ENCODE data around the gene USP31. TPM values are rescaled to one million over a fixed set of nuclear protein-coding genes. Genes with fewer than 3 reads are reported as not detected.

Gene USP31
- total RNA-seq, 4 donors from 2014 or later: 6.0 to 8.3 (median 7.1) TPM

GRCh38 chr16:23045025-23045424, 104.2 kb downstream of the USP31 start:
- Histone ChIP-seq H3K27ac (no peak overlapping the region), H3K36me3 (no peaks in the 10 kb centered on the region), H3K4me1 (peaks cover 0 to 3% (median 0%) of the 10 kb centered on the region in 4 donors), H3K9me3 (peaks cover 0 to 6% of the 10 kb centered on the region in 2 donors), H3K4me3 (no peak overlapping the region), H3K27me3 (peaks cover 17% of the 10 kb centered on the region)
- in situ Hi-C loops (cut with MboI; ENCODE audit: low pct_ligation_motif_present in 1 of 4, low pct_unique_long_range_greater_than_20kb in 1 of 4, low sequenced_read_pairs in 3 of 4): no loop called here
- TF ChIP-seq POLR2AphosphoS5 (IDR thresholded peaks at IDR 0.05) (no peak), EP300 (IDR thresholded peaks at IDR 0.05; ENCODE audit: low read depth) (no peak), POLR2A (IDR thresholded peaks at IDR 0.05) (no peak)
- TF ChIP-seq, protein P1, sequence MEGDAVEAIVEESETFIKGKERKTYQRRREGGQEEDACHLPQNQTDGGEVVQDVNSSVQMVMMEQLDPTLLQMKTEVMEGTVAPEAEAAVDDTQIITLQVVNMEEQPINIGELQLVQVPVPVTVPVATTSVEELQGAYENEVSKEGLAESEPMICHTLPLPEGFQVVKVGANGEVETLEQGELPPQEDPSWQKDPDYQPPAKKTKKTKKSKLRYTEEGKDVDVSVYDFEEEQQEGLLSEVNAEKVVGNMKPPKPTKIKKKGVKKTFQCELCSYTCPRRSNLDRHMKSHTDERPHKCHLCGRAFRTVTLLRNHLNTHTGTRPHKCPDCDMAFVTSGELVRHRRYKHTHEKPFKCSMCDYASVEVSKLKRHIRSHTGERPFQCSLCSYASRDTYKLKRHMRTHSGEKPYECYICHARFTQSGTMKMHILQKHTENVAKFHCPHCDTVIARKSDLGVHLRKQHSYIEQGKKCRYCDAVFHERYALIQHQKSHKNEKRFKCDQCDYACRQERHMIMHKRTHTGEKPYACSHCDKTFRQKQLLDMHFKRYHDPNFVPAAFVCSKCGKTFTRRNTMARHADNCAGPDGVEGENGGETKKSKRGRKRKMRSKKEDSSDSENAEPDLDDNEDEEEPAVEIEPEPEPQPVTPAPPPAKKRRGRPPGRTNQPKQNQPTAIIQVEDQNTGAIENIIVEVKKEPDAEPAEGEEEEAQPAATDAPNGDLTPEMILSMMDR (IDR thresholded peaks at IDR 0.05): no peak
- WGBS, 2 donors (ENCODE audit: low coverage in 1 of 2): 41 to 50% methylated on average over 1 of the region's 1 CpG
- intact Hi-C loops (cut with DNase I; ENCODE audit: low total_unique reads): no loop called here
- DNase-seq: no peak

- 82 to 84% methylated on average over 4 of the region's 4 CpGs for WGBS, 2 donors (ENCODE audit: low coverage in 1 of 2)
- H3K4me1 ChIP-seq: peaks cover 0 to 3% (median 0%) of the 10 kb centered on the region in 4 donors
- in situ Hi-C loops (cut with MboI; ENCODE audit: low pct_ligation_motif_present in 1 of 4, low pct_unique_long_range_greater_than_20kb in 1 of 4, low sequenced_read_pairs in 3 of 4): no loop called here
Observed at GRCh38 chr16:23040246-23040645, 109.0 kb downstream of the USP31 start.

DNA sequence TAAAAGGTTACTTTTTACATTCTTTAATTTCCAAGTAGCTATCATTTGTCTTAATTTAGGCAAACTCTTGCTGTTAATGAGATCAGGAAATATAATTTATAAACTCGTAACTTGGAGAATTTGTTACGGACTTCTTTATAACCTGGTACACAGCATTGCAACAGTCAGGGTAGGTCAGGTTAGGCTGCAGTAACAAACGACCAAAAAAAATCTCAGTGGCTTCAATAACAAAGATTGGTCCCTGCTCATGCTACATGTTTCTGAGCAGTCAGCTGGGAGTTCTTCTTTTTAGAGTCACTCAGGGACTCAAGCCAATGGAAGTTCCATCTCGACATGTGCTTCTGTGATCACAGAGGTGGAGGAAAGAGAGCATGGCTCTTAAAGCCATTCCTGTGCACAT, 110.1 kb downstream of the USP31 start:
- intact Hi-C loops (cut with DNase I; ENCODE audit: low total_unique reads) (no loop called here), in situ Hi-C loops (cut with MboI; ENCODE audit: low pct_ligation_motif_present in 1 of 4, low pct_unique_long_range_greater_than_20kb in 1 of 4, low sequenced_read_pairs in 3 of 4) (no loop called here)
- TF ChIP-seq POLR2AphosphoS5 (IDR thresholded peaks at IDR 0.05): no peak
- TF ChIP-seq EP300 (IDR thresholded peaks at IDR 0.05; ENCODE audit: low read depth): no peak
- TF ChIP-seq POLR2A (IDR thresholded peaks at IDR 0.05): no peak
- TF ChIP-seq, protein P1 (IDR thresholded peaks at IDR 0.05): no peak
- WGBS, 2 donors (ENCODE audit: low coverage in 1 of 2): 83 to 86% methylated on average over 3 to 4 of the region's 4 CpGs
- peaks cover 0 to 3% (median 0%) of the 10 kb centered on the region in 4 donors for H3K4me1 ChIP-seq
- no peaks in the 10 kb centered on the region for H3K36me3 ChIP-seq
- no peak overlapping the region for H3K4me3 ChIP-seq
- no peaks in the 10 kb centered on the region for H3K27me3 ChIP-seq
- H3K9me3 ChIP-seq: no peaks in the 10 kb centered on the region
- DNase-seq: no peak
- H3K27ac ChIP-seq: no peak overlapping the region

More at GRCh38 chr16:23040246-23040645, 109.0 kb downstream of the USP31 start:
- no peak for TF ChIP-seq EP300 (IDR thresholded peaks at IDR 0.05; ENCODE audit: low read depth)
- TF ChIP-seq POLR2AphosphoS5 (IDR thresholded peaks at IDR 0.05): no peak
- no peak for TF ChIP-seq POLR2A (IDR thresholded peaks at IDR 0.05)
- TF ChIP-seq, protein P1 (IDR thresholded peaks at IDR 0.05): no peak
- intact Hi-C loops (cut with DNase I; ENCODE audit: low total_unique reads): no loop called here
- Histone ChIP-seq H3K27ac (no peak overlapping the region), H3K9me3 (peaks cover 0 to 6% of the 10 kb centered on the region in 2 donors), H3K36me3 (no peaks in the 10 kb centered on the region), H3K4me3 (no peak overlapping the region), H3K27me3 (no peaks in the 10 kb centered on the region)
- no peak for DNase-seq

- intact Hi-C loops (cut with DNase I; ENCODE audit: low total_unique reads) (no loop called here), in situ Hi-C loops (cut with MboI; ENCODE audit: low pct_ligation_motif_present in 1 of 4, low pct_unique_long_range_greater_than_20kb in 1 of 4, low sequenced_read_pairs in 3 of 4) (no loop called here)
- TF ChIP-seq EP300 (IDR thresholded peaks at IDR 0.05; ENCODE audit: low read depth): no peak
- TF ChIP-seq, protein P1 (IDR thresholded peaks at IDR 0.05): no peak
- TF ChIP-seq POLR2AphosphoS5 (IDR thresholded peaks at IDR 0.05): no peak
- TF ChIP-seq POLR2A (IDR thresholded peaks at IDR 0.05): no peak
- no peak overlapping the region for H3K27ac ChIP-seq
- H3K36me3 ChIP-seq: no peaks in the 10 kb centered on the region
- no peak overlapping the region for H3K4me3 ChIP-seq
- peaks cover 3 to 9% of the 10 kb centered on the region in 2 donors for H3K9me3 ChIP-seq
- no peak for DNase-seq
- WGBS, 2 donors (ENCODE audit: low coverage in 1 of 2): 0 to 50% methylated on average over 1 of the region's 1 CpG
- H3K4me1 ChIP-seq: no peaks in the 10 kb centered on the region
- peaks cover 9% of the 10 kb centered on the region for H3K27me3 ChIP-seq
Observed at GRCh38 chr16:23035240-23035639, 114.0 kb downstream of the USP31 start.
